IPS-NIHi7 (cell line): Measurements from ENCODE around the gene KAT2B.

Source experiments
- DNase-seq: peaks from one replicate; pipeline ENCODE4 v3.0.0; 2012; ENCODE audit warnings: mixed read lengths; ENCODE audit errors: extremely low spot score

KAT2B gene

DNA sequence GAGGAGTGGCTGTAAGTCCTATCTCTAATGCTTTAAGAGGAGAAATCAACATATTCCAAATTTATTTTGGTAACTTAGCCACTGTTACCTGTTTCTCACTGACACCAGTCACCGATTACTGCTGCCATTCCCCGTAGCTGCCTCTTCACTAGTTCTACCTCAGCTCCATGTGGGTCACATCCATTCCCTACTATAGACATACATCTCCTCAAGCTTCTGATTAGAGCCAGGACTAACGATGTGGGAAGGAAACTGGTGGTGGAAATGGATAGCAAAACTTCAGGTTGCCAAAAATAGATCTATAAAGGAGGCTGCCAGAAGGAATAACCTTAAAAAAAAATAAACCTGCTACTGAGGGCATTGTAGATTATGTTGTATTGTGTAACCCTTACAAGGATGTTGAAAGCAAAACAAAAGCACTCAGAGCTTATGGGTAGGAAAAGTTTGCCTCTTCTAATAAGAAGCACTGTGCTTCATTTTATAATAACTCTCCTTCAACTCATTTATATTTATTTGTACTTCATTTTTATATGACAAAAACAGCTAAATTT lies 56.0 kb downstream of the KAT2B start:
- no peak for DNase-seq

DNA sequence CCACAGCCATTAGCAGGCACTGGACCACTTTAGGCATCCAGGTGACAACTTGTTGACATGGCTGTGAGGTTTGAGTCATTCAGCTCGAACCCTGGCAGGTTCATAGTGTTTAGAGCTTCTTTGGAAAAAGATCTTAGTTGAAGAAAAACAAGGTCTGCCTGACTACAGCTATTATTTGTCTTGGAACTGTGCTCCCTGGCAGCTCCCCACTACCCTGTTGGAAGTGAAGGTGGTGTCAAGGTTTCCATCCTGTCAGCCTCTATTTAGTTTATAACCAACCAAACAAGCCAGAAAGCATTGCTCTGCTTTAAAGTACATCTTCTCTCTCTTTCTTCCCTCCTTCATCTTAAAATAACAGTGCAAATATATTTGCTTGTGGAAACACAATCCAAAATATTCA lies 56.8 kb downstream of the KAT2B start:
- DNase-seq: no peak

GRCh38 chr3:20099060-20099459 lies 58.8 kb downstream of the KAT2B start:
- no peak for DNase-seq

DNA sequence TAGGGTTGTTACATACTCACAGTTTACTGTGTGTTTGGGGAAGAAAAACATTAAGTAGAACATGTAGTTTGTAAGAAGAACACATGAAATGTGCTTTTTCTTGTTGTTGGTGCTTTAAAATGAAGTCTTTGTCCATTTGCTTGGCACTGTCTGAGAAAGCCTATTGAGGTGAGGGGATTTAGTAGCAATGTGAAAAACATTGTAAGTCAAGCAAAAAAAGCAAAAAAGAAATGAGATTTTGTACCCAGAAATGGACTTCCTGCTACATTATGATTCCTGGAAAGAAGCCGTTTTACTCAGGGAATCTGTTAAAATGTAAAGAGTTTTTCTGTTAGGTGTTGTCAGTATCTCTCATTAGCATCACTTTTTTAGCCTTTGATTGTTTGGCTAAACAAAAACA lies 59.9 kb downstream of the KAT2B start:
- no peak for DNase-seq

GRCh38 chr3:20101041-20101440 lies 60.8 kb downstream of the KAT2B start:
- no peak for DNase-seq

DNA sequence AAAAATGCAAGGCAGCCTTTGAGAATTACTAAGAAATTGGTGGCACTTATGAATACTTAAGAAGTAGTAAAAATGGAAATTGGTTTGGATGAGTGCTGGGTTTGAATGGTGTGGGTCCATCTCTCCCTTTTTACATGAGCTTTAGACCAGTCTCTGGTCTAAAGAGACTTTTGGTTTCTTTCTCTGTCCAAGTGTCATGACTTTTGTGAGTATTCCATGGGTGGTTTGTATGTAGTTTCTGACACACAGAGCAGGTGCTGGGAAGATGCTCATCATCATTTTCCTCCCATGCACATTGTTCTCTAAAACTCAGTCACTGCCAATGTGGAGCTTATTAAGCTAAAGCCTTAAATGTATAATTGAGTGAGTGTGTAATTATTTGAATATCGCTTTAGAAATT lies 63.5 kb downstream of the KAT2B start:
- no peak for DNase-seq

GRCh38 chr3:20104167-20104661 lies 64.0 kb downstream of the KAT2B start:
- DNase-seq: no peak

DNA sequence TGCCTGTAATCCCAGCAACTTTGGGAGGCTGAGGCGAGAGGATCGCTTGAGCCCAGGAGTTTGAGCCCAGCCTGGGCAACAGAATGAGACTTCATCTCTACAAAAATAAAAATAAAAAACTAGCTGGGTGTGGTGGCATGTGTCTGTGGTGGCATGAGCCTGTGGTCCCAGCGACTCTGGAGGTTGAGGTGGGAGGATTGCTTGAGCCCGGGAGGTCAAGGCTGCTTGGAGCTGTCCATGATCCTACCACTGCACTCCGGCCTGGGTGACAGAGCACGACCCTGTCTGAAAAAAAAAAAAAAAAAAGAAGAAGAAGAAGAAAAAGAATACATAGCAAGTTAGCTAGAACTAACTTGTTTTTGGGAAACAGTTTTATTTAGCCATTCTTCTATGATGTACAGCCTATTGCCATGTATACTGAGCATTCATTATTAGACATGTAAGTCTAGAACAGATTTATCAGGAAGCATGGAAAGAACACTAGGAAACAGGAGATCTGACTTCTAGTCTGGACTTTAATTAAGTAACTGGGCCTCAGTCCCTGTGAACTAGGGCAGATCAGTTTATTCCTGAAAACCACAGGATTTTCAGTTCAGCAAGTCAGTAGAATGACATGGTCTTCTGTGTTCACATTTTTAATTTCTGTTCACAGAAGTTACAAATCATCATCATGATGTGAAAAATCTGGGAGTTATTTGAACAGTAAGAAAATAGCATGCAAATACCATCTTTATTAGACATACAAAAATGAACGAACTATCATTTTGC lies 65.5 kb downstream of the KAT2B start:
- DNase-seq: no peak

DNA sequence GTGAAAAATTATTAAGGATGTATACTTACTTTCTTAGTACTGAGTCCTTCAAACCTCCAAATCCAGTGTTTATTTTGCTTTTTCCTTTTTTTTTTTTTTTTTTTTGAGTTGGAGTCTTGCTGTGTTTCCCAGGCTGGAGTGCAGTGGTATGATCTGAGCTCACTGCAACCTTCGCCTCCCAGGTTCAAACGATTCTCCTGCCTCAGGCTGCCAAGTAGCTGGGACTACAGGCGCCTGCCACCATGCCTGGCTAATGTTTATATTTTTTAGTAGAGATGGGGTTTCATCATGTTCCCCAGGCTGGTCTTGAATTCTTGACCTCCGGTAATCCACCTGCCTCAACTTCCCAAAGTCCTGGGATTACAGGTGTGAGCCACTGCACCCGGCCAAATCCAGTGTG lies 67.5 kb downstream of the KAT2B start:
- DNase-seq: no peak

GRCh38 chr3:20108869-20109268 lies 68.6 kb downstream of the KAT2B start:
- DNase-seq: no peak

DNA sequence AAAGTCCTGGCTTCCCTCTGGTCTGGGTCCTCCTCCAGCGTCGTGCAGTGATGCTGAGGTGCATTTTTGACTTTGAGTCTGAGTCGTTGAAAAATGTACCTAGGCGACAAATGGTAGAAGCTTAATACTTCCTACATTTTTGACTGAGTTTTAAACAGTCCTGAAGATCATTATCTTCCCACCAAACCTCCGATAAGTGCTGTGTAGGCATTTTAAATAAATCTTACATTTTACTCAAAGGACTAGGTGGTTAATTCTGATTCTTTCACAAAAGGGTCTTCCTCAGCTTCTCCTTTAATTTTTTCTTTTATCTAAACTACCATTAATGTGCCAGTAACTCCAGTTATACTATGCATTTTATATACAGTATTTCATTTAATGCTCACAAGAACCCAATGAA lies 70.6 kb downstream of the KAT2B start:
- DNase-seq: no peak

- peak; percentile 16 for DNase-seq
Observed at GRCh38 chr3:20111836-20112235, 71.6 kb downstream of the KAT2B start.

- DNase-seq: no peak
Observed at GRCh38 chr3:20121088-20121487, 80.8 kb downstream of the KAT2B start.

- no peak for DNase-seq
Observed at GRCh38 chr3:20123131-20123652, 82.9 kb downstream of the KAT2B start.

GRCh38 chr3:20125289-20125688 lies 85.0 kb downstream of the KAT2B start:
- no peak for DNase-seq

- DNase-seq: no peak
Observed at GRCh38 chr3:20125897-20126296, 85.7 kb downstream of the KAT2B start.

- no peak for DNase-seq
Observed at GRCh38 chr3:20128358-20128757, 88.1 kb downstream of the KAT2B start.

DNA sequence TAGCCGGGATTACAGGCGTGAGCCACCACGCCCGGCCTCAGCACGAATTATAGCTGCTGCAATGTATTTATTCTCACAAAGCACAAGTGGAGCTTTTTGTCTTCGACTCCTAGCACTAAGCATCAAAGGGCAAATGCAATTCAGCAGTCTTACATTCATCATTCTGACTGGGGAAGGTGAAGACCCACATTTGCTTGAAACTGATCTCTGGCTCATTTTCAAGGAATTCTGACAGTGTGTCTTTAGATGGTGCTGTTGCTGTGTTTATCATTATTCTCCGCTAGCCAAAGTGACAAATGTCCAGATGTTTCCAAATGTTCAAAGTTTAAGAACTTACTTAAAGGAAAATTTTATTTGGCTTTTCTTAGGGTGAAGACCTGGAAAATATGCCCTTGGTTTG lies 89.9 kb downstream of the KAT2B start:
- DNase-seq: no peak

- no peak for DNase-seq
Observed at GRCh38 chr3:20136231-20136630, 96.0 kb downstream of the KAT2B start.

- no peak for DNase-seq
Observed at GRCh38 chr3:20137647-20138046, 97.4 kb downstream of the KAT2B start.

DNA sequence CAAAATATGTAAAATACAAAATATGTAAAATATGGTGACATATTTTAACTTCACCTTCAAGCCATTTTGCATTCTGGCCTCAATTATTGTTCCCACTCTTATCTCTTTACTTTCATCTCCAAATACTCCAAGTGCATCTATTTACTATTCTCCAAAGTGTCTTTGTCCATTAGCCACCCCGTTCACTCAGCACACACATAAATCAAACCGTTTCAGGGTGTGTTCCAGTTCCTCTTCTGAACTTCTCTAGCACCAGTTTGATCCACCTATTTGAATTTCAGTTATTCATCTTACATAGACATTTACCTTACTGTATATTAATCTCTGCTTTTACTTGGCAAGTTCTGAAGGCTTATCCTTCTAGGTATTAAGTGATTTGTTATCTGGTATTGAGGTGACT lies 100.6 kb downstream of the KAT2B start:
- no peak for DNase-seq

DNA sequence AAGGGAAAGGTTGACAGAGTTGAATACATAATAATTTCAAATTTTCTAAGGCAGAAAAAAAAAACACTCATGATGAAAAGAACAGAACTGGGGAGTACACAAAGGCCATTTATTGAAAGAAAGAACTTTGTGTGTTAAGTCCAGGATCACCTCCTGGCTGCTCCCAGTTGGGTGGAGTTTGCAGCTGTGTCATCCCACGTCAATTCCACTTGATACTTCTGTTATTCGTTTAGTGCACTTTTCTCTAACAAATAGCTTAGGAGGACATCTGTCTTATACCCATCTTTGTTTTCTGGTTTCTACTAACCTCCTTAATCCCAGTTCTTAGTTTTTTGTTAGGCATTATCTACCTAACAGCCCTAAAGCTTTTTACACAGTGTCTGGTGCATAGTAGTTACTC lies 101.1 kb downstream of the KAT2B start:
- DNase-seq: no peak

- peak; percentile 37 for DNase-seq
Observed at GRCh38 chr3:20141851-20142250, 101.6 kb downstream of the KAT2B start.
